GM19035 (cell line): ENCODE data around the gene JOSD2.
"Not testable (repeated sequence)": the region's sequence is repeated elsewhere in the genome, so short reads cannot be mapped to it uniquely, and the experiment has no call there.

Experiments
- ATAC-seq: cut with Tn5 transposase; IDR thresholded peaks from one replicate; pipeline ENCODE4 v1.9.1; 2021; ENCODE audit not compliant: unreplicated experiment

JOSD2 gene

DNA sequence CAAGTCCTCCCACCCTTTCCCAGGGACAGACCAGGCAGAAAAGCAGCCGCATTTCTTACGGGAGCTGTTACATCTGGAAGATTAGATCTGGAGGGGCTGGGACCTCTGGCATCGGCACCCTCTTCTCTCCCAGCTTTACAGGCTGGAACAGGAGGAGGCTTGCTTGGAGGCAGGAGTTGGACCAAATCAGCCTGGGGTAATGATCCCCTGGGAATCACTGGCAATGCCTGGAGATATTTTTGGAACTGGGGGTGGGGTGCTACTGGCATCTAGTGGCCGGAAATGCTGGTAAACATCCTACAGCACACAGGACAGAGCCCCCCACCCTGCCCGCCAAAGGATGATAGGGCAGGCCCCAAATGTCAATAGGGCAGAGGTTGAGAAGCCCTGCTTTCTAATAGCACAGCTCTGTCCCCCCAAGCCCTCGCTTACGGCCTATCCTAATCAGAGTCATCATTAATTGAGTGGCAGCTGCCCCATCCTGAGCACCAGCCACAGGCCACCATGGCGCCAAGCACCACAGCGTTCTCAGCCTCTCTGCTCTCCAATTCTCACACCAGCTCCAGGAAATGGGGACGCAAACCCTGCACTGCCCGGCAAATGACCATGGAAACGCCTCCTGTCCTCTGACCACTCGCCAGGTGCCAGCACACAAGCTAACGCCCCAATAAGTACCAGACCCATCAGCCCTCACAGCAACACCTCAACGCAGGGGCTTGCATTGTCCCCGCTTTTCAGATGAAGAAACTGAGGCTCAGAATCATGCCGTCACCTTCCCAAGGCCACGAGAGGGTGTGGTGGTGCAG lies 36.6 kb upstream of the JOSD2 start:
- no peak for ATAC-seq

DNA sequence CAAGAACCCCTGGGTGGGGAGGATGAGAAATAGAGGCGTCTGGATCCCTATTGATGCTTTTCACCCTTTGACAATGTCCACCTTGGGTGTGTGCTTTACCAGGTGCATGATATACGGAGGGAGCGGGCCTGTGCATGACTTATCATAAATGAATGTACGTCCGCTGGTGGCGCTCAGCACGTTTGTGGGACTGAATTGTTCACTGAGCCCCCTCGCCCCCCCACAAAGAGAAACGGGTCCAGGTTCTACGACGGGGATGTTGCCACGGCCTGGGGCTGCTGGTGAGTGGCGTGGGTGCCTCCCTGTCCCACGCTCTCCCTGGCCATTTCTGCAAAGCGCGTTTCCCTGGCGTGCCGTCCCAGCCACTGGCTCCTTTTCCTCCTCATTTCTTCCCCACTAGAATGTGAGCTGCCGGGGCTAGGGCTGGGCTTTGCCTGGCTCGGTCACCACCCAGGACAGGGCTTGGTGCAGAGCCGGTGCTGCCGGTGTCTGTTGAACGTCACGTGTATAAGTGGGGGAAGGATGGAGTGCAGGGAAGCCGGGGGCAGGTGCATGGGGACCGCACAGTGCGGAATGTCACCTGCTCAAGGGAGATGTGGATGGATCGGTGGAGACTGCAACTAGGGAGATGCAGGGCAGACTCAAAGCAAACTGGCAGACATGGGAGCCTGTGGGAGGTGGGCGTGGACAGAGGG lies 35.7 kb upstream of the JOSD2 start:
- ATAC-seq, result no peak

GRCh38 chr19:50542943-50543342 lies 32.0 kb upstream of the JOSD2 start:
- ATAC-seq, result no peak

GRCh38 chr19:50537769-50538230 lies 26.8 kb upstream of the JOSD2 start:
- no peak for ATAC-seq

- no peak for ATAC-seq
These were observed 26.3 kb upstream of the JOSD2 start for GRCh38 chr19:50537306-50537685.

DNA sequence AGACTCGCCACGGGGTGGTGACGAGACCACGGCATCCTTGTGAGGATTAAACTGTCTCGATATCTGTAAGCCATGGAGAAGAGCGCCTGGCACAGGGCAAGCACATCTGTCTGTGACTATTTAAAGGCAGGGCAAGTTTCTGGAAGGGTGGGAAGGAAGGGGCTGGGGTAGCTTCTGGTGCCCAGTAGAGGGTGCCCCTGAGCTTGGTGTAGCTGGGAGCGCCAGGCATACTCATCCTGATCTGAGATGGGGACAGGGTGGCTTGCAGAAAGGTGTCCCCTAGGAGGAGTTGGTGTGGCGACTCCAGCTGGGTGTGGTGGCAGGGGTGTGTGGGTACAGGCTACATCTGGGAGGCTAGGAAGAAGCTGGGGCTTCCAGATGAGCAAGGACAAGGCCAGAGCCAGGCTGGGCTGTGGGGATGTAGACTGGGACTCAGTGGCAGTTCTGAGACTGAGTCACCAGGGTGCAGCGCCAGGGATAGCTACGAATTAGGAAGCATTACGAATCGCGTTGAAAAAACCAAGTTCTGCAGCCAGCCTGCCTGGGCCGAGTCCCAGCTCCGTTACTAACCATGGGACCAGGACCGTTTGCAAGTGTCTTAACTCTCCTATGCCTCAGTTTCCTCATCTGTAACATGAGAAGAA lies 25.8 kb upstream of the JOSD2 start:
- ATAC-seq, result no peak

DNA sequence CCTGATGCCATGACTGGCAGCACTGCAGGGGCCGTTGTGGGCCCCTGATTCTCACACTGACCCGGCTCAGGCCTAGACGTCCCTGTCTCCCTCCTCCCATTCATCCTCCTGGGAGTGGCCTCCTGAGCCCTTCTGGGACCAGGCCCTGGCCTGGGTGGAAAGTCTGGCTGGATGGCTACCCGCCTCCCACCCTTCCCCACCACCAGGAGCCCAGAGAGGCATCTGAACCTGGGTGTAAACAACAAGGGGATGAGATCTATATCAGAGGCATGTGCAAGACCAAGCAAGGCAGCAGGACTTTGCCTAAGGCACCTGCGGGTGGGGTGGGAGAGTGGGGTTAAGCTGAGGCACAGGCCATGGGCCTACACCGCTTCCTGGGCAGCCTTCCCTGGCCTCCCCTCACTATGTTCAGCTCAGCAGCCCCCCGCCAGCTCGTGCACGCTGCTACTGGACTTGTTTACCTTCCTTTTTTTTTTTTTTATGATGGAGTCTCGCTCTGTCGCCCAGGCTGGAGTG lies 24.7 kb upstream of the JOSD2 start:
- ATAC-seq, result no peak

- no peak for ATAC-seq
These were observed 23.5 kb upstream of the JOSD2 start for GRCh38 chr19:50534478-50534877.

DNA sequence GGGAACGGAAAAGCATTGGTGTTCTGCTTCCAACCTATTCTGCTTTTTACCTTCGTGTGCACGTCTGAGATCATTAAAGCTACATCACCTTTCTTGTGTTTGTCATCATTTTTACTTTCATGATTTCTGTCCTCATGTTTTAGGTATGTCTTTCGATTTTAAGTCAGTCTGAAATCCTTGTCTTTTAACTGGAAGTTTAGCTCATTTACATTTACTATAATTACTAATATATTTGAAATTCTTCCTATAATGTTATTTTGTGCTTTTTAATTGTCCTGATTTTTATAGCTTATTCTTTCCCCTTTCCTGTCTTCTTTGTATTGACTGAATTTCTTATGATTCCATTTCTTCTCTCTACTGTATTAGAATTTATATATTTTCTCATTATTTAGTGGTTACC lies 22.0 kb upstream of the JOSD2 start:
- no peak for ATAC-seq

DNA sequence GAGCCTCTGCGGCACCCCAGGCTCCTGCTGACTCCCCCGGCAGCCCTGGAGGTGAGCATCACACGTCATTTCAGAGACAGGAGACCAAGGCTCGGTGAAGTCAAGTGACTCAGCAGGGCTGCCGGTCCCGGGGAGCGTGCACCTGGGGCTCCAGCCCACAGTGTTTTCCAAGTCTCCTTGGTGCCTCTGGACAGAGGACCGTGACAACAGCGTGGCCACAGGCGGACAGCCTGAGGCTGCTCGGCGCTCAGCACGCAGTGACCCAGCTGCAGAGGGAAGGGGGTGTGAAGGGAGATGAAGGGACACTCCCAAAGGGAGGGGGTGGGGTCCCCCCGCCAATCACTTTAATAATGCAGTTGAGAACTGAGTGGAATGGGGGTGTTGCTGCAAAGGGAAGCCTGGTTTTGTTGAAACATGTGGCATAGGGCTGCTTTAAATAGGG lies 20.2 kb upstream of the JOSD2 start:
- ATAC-seq, result no peak

- ATAC-seq, result not testable (repeated sequence)
These were observed 17.1 kb upstream of the JOSD2 start for GRCh38 chr19:50528052-50528451.

DNA sequence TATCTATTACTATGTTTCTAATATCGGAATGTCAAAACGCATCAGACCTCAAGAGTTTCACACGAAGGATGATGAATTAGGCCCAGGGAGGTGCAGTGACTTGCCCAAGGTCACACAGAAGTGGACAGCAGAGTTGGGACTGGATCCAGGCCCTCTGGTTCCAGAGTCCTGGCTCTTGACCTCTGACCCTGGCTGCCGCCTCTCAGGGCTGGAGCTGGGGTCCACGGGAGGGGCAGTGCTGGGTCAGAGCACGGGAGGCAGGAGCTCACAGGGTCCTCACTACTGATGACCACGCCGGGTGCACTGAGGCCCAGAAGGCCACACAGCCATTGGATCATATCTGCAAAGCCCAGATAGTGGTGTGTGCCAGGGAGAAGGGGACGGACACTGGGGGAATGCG lies 11.9 kb upstream of the JOSD2 start:
- no peak for ATAC-seq

DNA sequence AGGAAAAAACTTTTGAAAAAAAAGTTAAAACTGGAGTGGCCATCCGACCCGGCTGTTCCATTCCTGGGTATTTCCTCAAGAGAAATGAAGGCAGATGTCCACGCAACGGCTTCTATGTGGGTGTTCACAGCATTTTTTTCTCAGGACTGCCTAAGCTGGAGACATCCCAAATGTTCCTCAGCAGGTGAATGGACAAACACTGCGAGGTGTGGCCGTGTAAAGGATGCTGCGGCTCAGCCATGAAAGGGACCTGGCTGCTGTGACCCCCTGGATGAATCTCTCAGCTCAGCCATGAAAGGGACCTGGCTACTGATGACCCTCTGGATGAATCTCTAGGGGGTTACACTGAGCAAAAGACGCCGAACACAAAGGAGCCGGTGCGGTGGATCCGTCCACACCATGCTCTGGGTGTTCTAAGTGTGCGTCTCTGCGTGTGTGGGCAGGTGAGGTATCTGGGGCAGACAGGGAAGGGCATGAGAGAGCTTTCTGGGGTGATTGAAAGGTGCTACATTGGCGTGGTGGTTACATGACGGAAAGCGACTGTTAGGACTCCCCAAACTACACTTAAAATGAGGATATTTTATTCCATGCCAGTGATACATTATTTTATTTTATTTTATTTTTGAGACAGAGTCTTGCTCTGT lies 10.0 kb upstream of the JOSD2 start:
- ATAC-seq, result no peak

- ATAC-seq, result no peak
These were observed 8.1 kb upstream of the JOSD2 start for GRCh38 chr19:50519006-50519575.

GRCh38 chr19:50518091-50519005 lies 7.4 kb upstream of the JOSD2 start:
- ATAC-seq, result no peak

- ATAC-seq, result no peak
These were observed 6.7 kb upstream of the JOSD2 start for GRCh38 chr19:50517704-50518075.

DNA sequence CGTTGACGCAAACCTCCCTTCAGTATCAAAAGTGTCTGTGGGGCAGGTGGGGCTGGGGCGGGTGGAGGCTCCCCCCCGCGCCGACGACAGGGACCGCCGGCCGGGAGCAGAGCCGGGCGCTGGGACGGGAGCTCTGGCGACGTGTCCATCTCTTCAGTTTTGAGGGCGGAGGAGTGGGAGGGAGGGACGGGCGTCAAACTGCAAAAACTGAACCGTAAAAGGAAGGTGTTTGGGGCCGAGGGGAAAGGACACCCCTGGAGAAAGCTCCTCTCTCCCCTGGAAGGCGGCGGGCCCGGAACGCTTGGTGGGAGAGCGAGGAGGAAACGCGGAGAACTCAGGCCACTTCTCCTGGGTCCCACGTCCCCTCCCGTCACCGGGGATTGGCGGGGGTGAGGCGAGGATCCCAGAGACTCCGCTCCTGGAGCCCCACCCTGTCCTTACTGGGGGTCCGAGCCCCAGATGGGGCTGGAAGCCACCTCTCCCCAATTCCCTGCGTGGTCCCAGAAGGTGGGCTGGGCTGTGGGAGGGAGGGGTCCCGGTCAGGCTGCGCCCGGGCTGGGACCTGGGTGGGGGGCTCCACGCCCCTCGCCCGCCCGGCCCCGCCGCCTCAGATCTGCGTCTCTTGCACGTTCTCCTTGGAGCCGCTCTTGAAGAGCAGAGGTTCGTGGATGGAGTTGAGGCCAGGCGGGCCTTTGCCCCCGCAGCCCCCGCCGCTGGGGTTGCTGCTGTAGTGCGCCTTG lies 6.1 kb upstream of the JOSD2 start:
- ATAC-seq, result no peak

DNA sequence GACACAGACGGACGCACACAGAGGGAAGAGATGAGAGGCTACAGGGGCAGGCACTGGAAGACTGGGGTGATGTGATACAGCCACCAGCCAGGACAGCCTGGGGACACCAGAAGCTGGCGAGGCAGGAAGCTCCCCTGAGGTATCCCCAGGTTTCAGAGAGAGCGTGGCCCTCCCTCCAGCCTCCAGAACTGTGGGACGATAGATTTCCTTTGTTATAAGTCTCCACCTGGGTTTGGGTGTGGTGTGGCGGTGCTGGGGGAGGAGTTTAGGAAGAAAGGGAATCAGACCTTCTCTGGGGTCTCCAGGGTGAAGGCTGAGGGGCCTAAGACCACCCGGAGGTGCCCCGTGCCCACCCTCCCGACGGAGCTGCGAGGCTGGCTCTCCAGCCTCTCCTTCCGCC lies 5.5 kb upstream of the JOSD2 start:
- ATAC-seq, result no peak

- ATAC-seq, result no peak
These were observed 4.2 kb upstream of the JOSD2 start for GRCh38 chr19:50515168-50515561.
